ENCODE results near the gene IRX3. TPM values are rescaled to one million over a fixed set of nuclear protein-coding genes. Genes with fewer than 3 reads are reported as not detected.
"Not testable (repeated sequence)": the region's sequence is repeated elsewhere in the genome, so short reads cannot be mapped to it uniquely, and the experiment has no call there.

IRX3 gene
- total RNA-seq, 1 experiment from 2014 or later = 27.7 TPM

DNA sequence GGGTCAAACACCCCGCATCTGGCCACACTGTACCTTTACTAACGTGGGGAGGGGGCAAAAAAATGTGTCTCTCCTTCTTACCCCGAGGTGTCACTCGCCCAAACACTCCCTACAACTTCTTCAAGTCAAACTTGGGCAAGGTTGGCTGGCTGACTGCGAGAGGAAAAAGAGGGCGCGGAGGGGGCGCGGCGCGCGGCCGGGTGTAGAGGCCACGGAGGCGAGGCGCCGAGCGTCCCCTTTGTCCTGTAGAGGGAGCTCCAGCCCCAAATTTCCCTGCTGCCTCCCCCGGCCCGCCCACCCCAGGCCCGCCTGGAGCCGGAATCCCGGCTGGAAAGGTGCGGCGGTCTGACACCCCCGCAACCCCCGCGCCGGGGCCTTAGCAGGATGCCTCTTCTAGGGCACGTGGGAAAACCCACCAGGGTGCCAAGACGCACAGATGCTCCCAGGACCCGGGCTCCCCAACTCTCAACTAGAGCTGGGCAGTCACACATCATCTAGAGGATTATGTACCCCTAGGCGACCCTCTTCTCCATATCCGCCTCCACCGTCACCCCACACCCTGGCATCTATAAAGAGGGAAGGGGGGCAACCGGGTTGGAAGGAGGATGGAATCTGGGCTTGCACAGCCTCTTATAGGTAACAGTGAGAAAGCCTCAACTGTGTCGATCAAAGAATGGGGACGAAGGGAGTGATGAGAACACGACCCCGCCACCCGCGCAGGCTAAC, 4.2 kb downstream of the IRX3 start:
- in situ Hi-C loops (cut with HindIII; ENCODE audit: low pct_unique_long_range_greater_than_20kb, low sequenced_read_pairs) = no loop called here

GRCh38 chr16:54281535-54282201, 4.9 kb downstream of the IRX3 start:
- in situ Hi-C loops (cut with HindIII; ENCODE audit: low pct_unique_long_range_greater_than_20kb, low sequenced_read_pairs) = no loop called here
- no peak for DNase-seq (ENCODE audit: low read depth)

More for the DNA sequence above, 4.2 kb downstream of the IRX3 start:
- peak; percentile 22 for DNase-seq (ENCODE audit: low read depth)

DNA sequence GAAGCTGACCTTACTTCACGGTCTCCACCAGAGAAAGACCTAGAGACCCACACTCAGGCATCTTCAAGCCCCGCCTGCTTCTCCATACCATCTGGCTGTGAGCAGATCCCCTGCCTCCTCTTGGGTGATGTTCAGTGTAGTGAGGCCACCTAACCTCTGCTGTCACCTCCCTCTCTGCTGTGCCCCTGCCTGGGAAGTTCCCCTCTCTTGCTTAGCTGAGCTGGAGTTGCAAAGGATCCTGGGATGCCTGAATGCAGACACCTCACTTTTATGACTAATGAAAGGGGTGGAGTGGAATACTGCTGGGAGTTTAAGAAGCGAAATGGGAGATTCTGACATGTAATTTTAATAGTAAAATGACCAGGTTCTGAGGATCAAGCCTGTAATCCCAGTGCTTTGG, 5.8 kb downstream of the IRX3 start:
- peak; percentile 60 for DNase-seq (ENCODE audit: low read depth)

GRCh38 chr16:54277845-54278703, 8.5 kb downstream of the IRX3 start:
- DNase-seq (ENCODE audit: low read depth) = no peak
- in situ Hi-C loops (cut with HindIII; ENCODE audit: low pct_unique_long_range_greater_than_20kb, low sequenced_read_pairs) = no loop called here

More for the DNA sequence above, 5.8 kb downstream of the IRX3 start:
- in situ Hi-C loops (cut with HindIII; ENCODE audit: low pct_unique_long_range_greater_than_20kb, low sequenced_read_pairs) = no loop called here

GRCh38 chr16:54275956-54276355, 10.6 kb downstream of the IRX3 start:
- peak; percentile 39 for DNase-seq (ENCODE audit: low read depth)
- in situ Hi-C loops (cut with HindIII; ENCODE audit: low pct_unique_long_range_greater_than_20kb, low sequenced_read_pairs) = no loop called here

GRCh38 chr16:54273566-54273965, 13.0 kb downstream of the IRX3 start:
- DNase-seq (ENCODE audit: low read depth) = no peak
- in situ Hi-C loops (cut with HindIII; ENCODE audit: low pct_unique_long_range_greater_than_20kb, low sequenced_read_pairs) = no loop called here

- in situ Hi-C loops (cut with HindIII; ENCODE audit: low pct_unique_long_range_greater_than_20kb, low sequenced_read_pairs) = no loop called here
- no peak for DNase-seq (ENCODE audit: low read depth)
Measured at GRCh38 chr16:54270711-54271110, 15.9 kb downstream of the IRX3 start.

DNA sequence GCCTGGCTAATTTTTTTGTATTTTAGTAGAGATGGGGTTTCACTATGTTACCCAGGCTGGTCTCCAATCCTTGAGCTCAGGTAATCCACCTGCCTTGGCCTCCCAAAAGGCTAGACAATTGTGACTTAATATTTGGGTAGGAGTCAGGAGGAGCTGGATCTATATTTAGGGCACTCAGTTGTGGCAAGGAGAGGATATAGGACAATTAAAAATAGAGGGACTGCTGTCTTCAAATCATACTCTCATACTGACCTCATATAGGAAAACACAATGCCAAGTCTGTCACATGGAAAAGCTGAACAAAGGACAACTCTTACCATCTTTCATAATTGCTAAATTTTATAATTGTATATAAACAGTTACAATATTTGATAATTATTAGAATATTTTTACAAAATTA, 17.1 kb downstream of the IRX3 start:
- in situ Hi-C loops (cut with HindIII; ENCODE audit: low pct_unique_long_range_greater_than_20kb, low sequenced_read_pairs) = no loop called here

GRCh38 chr16:54268766-54269165, 17.8 kb downstream of the IRX3 start:
- no peak for DNase-seq (ENCODE audit: low read depth)
- in situ Hi-C loops (cut with HindIII; ENCODE audit: low pct_unique_long_range_greater_than_20kb, low sequenced_read_pairs) = no loop called here

More for the DNA sequence above, 17.1 kb downstream of the IRX3 start:
- no peak for DNase-seq (ENCODE audit: low read depth)

DNA sequence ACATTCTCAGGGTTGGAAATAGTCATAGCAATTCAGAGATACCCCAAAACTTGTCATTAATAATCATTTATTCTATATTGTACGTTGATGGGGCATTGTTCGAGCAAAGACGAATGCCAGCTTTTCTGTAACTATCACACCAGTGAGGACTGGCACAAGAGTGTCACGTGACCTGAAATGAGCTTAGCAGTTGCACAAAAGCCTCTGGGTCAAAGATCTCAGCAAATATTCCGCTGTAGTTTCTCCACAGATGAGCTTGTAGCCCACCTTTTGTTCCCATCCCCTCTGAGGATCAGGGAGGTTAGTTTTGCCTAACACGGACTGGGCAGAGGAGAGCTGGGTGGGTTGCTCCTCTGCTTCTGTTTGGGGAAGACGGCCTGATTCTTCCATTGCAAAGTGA, 18.2 kb downstream of the IRX3 start:
- in situ Hi-C loops (cut with HindIII; ENCODE audit: low pct_unique_long_range_greater_than_20kb, low sequenced_read_pairs) = no loop called here
- DNase-seq (ENCODE audit: low read depth) = no peak

DNA sequence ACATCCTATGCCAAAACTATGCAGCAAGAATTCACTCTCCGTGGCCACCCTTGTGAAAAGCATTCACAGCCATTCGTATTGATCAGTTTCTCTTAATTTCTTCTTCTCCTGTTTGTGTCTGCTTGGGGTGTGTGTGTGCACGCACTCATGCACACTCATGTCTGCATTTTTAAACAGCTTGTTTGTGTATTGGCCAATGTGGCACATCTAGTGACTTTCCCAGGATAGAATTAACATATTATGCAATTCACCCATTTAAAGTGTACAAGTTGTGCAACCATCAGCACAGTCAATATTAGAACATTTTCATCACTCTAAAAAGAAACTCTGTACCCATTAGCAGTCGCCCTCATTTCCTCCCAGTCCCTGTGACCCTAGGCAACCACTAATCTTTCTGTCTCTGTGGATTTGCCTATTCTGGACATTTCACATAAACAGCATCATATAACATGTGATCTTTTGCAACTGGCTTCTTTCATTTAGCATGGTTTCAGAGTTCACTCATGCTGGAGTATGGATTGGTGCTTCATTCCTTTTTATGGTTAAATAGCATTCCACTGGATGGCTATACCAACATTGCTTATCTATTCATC, 20.1 kb downstream of the IRX3 start:
- in situ Hi-C loops (cut with HindIII; ENCODE audit: low pct_unique_long_range_greater_than_20kb, low sequenced_read_pairs) = no loop called here
- no peak for DNase-seq (ENCODE audit: low read depth)

GRCh38 chr16:54265575-54266107, 20.9 kb downstream of the IRX3 start:
- in situ Hi-C loops (cut with HindIII; ENCODE audit: low pct_unique_long_range_greater_than_20kb, low sequenced_read_pairs) = no loop called here
- DNase-seq (ENCODE audit: low read depth) = no peak

- in situ Hi-C loops (cut with HindIII; ENCODE audit: low pct_unique_long_range_greater_than_20kb, low sequenced_read_pairs) = no loop called here
Measured at GRCh38 chr16:54253118-54253517, 33.5 kb downstream of the IRX3 start.

GRCh38 chr16:54248863-54249710, 37.5 kb downstream of the IRX3 start:
- in situ Hi-C loops (cut with HindIII; ENCODE audit: low pct_unique_long_range_greater_than_20kb, low sequenced_read_pairs) = no loop called here
- DNase-seq (ENCODE audit: low read depth) = no peak

More at GRCh38 chr16:54253118-54253517, 33.5 kb downstream of the IRX3 start:
- no peak for DNase-seq (ENCODE audit: low read depth)

DNA sequence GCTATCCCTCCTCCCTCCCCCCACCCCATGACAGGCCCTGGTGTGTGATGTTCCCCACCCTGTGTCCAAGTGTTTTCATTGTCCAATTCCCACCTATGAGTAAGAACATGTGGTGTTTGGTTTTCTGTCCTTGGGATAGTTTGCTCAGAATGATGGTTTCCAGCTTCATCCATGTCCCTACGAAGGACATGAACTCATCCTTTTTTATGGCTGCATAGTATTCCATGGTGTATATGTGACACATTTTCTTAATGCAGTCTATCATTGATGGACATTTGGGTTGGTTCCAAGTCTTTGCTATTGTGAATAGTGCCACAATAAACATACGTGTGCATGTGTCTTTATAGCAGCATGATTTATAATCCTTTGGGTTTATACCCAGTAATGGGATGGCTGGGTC, 38.9 kb downstream of the IRX3 start:
- in situ Hi-C loops (cut with HindIII; ENCODE audit: low pct_unique_long_range_greater_than_20kb, low sequenced_read_pairs); DNase-seq (ENCODE audit: low read depth): not testable (repeated sequence)

- in situ Hi-C loops (cut with HindIII; ENCODE audit: low pct_unique_long_range_greater_than_20kb, low sequenced_read_pairs) = no loop called here
- DNase-seq (ENCODE audit: low read depth) = no peak
Measured at GRCh38 chr16:54246454-54246821, 40.1 kb downstream of the IRX3 start.

GRCh38 chr16:54245788-54246453, 40.7 kb downstream of the IRX3 start:
- DNase-seq (ENCODE audit: low read depth) = no peak
- in situ Hi-C loops (cut with HindIII; ENCODE audit: low pct_unique_long_range_greater_than_20kb, low sequenced_read_pairs) = no loop called here

Data from Caki2 (cell line).